Measurements from ENCODE around the gene PLCB1.

- TF ChIP-seq GATA2 (IDR thresholded peaks at IDR 0.05; ENCODE audit: low read depth, low read length) (no peak), GATA3 (IDR thresholded peaks at IDR 0.05; ENCODE audit: low read depth, low read length) (no peak)
Measured at GRCh38 chr20:8194721-8195120, 62.7 kb downstream of the PLCB1 start.
